ENCODE measurements around the gene RPL10.

RPL10 gene

GRCh38 chrX:154448484-154448883, 50.3 kb downstream of the RPL10 start:
- in situ Hi-C loops (cut with HindIII; ENCODE audit: low sequenced_read_pairs): loop anchor here (5.0 kb wide), 1 partner anchor 39 kb away; the partner anchor contains the start of gene UBL4A
- H3K4me3 ChIP-seq (ENCODE audit: low read depth, low read length): no peak overlapping the region
- DNase-seq (ENCODE audit: low read depth): no peak
- no peak for TF ChIP-seq CTCF (IDR thresholded peaks at IDR 0.05; ENCODE audit: low read depth, low read length, missing control alignments)

GRCh38 chrX:154449618-154450017, 51.4 kb downstream of the RPL10 start:
- in situ Hi-C loops (cut with HindIII; ENCODE audit: low sequenced_read_pairs): loop anchor here (5.0 kb wide), 1 partner anchor 38 kb away; the partner anchor contains the start of gene UBL4A
- no peak for TF ChIP-seq CTCF (IDR thresholded peaks at IDR 0.05; ENCODE audit: low read depth, low read length, missing control alignments)
- no peak for DNase-seq (ENCODE audit: low read depth)
- H3K4me3 ChIP-seq (ENCODE audit: low read depth, low read length): no peak overlapping the region

- no peak for DNase-seq (ENCODE audit: low read depth)
- in situ Hi-C loops (cut with HindIII; ENCODE audit: low sequenced_read_pairs): no loop called here
- H3K4me3 ChIP-seq (ENCODE audit: low read depth, low read length): no peak overlapping the region
- no peak for TF ChIP-seq CTCF (IDR thresholded peaks at IDR 0.05; ENCODE audit: low read depth, low read length, missing control alignments)
These were observed 52.1 kb downstream of the RPL10 start for GRCh38 chrX:154450312-154450711.
